COLO829 (cell line): ENCODE results near the gene TRPV4.

ENCODE experiments used
- DNase-seq: peaks from one replicate; pipeline ENCODE4 v3.0.0; 2012; ENCODE audit warnings: low spot score

TRPV4 gene

GRCh38 chr12:109739747-109740693 lies 93.2 kb downstream of the TRPV4 start:
- no peak for DNase-seq

- no peak for DNase-seq
Measured at GRCh38 chr12:109738878-109739665, 94.1 kb downstream of the TRPV4 start.

GRCh38 chr12:109738209-109738608 lies 95.0 kb downstream of the TRPV4 start:
- DNase-seq = no peak

GRCh38 chr12:109737631-109738030 lies 95.6 kb downstream of the TRPV4 start:
- no peak for DNase-seq

- no peak for DNase-seq
Measured at GRCh38 chr12:109737126-109737525, 96.1 kb downstream of the TRPV4 start.

GRCh38 chr12:109736552-109737108 lies 96.6 kb downstream of the TRPV4 start:
- peak; percentile 30 for DNase-seq

- DNase-seq = no peak
Measured at GRCh38 chr12:109735825-109736551, 97.2 kb downstream of the TRPV4 start.

- DNase-seq = no peak
Measured at GRCh38 chr12:109735051-109735521, 98.1 kb downstream of the TRPV4 start.

- no peak for DNase-seq
Measured at GRCh38 chr12:109734219-109735000, 98.8 kb downstream of the TRPV4 start.
